Measurements from ENCODE around the gene EDN1. TPM values are rescaled to one million over a fixed set of nuclear protein-coding genes. Genes with fewer than 3 reads are reported as not detected.

EDN1 gene
- total and polyA plus RNA-seq, 2 of the 13 experiments (the other 11 are each of a cell fraction or from before 2014, with no cell fraction given): 0.15 to 1.2 TPM

DNA sequence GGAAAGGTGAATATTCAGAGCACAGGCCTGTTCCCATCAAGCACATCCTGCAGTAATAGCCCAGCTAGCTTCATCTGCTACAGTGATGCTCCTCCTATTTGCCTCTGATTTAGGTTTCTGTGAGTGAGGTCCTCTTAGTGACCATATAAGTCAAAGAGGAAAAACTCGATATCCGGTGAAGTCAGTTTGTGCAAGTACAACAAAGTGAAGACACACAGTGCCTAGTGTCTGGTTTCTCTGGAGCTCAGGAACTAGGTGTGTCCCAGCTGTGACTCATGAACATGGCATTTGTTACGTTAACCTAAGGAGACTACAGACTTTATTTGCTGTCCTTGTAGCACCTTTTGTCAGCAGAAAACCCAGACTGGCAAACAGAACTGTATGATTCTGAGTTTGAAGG is 33.9 kb downstream of the EDN1 start (continued):
- TF ChIP-seq, protein P1, sequence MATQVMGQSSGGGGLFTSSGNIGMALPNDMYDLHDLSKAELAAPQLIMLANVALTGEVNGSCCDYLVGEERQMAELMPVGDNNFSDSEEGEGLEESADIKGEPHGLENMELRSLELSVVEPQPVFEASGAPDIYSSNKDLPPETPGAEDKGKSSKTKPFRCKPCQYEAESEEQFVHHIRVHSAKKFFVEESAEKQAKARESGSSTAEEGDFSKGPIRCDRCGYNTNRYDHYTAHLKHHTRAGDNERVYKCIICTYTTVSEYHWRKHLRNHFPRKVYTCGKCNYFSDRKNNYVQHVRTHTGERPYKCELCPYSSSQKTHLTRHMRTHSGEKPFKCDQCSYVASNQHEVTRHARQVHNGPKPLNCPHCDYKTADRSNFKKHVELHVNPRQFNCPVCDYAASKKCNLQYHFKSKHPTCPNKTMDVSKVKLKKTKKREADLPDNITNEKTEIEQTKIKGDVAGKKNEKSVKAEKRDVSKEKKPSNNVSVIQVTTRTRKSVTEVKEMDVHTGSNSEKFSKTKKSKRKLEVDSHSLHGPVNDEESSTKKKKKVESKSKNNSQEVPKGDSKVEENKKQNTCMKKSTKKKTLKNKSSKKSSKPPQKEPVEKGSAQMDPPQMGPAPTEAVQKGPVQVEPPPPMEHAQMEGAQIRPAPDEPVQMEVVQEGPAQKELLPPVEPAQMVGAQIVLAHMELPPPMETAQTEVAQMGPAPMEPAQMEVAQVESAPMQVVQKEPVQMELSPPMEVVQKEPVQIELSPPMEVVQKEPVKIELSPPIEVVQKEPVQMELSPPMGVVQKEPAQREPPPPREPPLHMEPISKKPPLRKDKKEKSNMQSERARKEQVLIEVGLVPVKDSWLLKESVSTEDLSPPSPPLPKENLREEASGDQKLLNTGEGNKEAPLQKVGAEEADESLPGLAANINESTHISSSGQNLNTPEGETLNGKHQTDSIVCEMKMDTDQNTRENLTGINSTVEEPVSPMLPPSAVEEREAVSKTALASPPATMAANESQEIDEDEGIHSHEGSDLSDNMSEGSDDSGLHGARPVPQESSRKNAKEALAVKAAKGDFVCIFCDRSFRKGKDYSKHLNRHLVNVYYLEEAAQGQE (IDR thresholded peaks at IDR 0.05; ENCODE audit: borderline replicate concordance in 1 of 2, low read depth in 1 of 2, low read length in 2 of 2): no peak
- TF ChIP-seq, protein P2, sequence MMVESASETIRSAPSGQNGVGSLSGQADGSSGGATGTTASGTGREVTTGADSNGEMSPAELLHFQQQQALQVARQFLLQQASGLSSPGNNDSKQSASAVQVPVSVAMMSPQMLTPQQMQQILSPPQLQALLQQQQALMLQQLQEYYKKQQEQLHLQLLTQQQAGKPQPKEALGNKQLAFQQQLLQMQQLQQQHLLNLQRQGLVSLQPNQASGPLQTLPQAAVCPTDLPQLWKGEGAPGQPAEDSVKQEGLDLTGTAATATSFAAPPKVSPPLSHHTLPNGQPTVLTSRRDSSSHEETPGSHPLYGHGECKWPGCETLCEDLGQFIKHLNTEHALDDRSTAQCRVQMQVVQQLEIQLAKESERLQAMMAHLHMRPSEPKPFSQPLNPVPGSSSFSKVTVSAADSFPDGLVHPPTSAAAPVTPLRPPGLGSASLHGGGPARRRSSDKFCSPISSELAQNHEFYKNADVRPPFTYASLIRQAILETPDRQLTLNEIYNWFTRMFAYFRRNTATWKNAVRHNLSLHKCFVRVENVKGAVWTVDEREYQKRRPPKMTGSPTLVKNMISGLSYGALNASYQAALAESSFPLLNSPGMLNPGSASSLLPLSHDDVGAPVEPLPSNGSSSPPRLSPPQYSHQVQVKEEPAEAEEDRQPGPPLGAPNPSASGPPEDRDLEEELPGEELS (CRISPR knock-in tag; IDR thresholded peaks at IDR 0.05): peak; percentile 84
- no peak for TF ChIP-seq ZNF720 (CRISPR knock-in tag; IDR thresholded peaks at IDR 0.05)
- no peak for TF ChIP-seq NFATC3 (CRISPR knock-in tag; IDR thresholded peaks at IDR 0.05)
- TF ChIP-seq, protein P3, sequence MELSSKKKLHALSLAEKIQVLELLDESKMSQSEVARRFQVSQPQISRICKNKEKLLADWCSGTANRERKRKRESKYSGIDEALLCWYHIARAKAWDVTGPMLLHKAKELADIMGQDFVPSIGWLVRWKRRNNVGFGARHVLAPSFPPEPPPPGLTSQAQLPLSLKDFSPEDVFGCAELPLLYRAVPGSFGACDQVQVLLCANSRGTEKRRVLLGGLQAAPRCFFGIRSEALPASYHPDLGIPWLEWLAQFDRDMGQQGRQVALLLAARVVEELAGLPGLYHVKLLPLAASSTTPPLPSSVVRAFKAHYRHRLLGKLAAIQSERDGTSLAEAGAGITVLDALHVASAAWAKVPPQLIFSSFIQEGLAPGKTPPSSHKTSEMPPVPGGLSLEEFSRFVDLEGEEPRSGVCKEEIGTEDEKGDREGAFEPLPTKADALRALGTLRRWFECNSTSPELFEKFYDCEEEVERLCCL (CRISPR knock-in tag; IDR thresholded peaks at IDR 0.05; ENCODE audit: borderline replicate concordance): no peak
- no peak for TF ChIP-seq ZNF850 (CRISPR knock-in tag; conservative IDR thresholded peaks at IDR 0.05)
- TF ChIP-seq REXO4 (CRISPR knock-in tag; IDR thresholded peaks at IDR 0.05; ENCODE audit: borderline replicate concordance): no peak
- no peak for TF ChIP-seq ARNT2 (CRISPR knock-in tag; IDR thresholded peaks at IDR 0.05; ENCODE audit: low read depth)
- no peak for TF ChIP-seq JDP2 (CRISPR knock-in tag; IDR thresholded peaks at IDR 0.05; ENCODE audit: borderline replicate concordance)
- no peak for TF ChIP-seq IKZF1 (IDR thresholded peaks at IDR 0.05)
- TF ChIP-seq, protein P4, sequence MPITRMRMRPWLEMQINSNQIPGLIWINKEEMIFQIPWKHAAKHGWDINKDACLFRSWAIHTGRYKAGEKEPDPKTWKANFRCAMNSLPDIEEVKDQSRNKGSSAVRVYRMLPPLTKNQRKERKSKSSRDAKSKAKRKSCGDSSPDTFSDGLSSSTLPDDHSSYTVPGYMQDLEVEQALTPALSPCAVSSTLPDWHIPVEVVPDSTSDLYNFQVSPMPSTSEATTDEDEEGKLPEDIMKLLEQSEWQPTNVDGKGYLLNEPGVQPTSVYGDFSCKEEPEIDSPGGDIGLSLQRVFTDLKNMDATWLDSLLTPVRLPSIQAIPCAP (CRISPR knock-in tag; IDR thresholded peaks at IDR 0.05; ENCODE audit: low read depth): no peak
- TF ChIP-seq, protein P5, sequence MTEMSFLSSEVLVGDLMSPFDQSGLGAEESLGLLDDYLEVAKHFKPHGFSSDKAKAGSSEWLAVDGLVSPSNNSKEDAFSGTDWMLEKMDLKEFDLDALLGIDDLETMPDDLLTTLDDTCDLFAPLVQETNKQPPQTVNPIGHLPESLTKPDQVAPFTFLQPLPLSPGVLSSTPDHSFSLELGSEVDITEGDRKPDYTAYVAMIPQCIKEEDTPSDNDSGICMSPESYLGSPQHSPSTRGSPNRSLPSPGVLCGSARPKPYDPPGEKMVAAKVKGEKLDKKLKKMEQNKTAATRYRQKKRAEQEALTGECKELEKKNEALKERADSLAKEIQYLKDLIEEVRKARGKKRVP (CRISPR knock-in tag; IDR thresholded peaks at IDR 0.05): peak in 1 of 2 experiments; percentile 55; a peak in 1 of 4 replicates
- TF ChIP-seq, protein P6, sequence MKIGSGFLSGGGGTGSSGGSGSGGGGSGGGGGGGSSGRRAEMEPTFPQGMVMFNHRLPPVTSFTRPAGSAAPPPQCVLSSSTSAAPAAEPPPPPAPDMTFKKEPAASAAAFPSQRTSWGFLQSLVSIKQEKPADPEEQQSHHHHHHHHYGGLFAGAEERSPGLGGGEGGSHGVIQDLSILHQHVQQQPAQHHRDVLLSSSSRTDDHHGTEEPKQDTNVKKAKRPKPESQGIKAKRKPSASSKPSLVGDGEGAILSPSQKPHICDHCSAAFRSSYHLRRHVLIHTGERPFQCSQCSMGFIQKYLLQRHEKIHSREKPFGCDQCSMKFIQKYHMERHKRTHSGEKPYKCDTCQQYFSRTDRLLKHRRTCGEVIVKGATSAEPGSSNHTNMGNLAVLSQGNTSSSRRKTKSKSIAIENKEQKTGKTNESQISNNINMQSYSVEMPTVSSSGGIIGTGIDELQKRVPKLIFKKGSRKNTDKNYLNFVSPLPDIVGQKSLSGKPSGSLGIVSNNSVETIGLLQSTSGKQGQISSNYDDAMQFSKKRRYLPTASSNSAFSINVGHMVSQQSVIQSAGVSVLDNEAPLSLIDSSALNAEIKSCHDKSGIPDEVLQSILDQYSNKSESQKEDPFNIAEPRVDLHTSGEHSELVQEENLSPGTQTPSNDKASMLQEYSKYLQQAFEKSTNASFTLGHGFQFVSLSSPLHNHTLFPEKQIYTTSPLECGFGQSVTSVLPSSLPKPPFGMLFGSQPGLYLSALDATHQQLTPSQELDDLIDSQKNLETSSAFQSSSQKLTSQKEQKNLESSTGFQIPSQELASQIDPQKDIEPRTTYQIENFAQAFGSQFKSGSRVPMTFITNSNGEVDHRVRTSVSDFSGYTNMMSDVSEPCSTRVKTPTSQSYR (CRISPR knock-in tag; IDR thresholded peaks at IDR 0.05; ENCODE audit: borderline replicate concordance): no peak
- peak; percentile 77 for TF ChIP-seq JUN (CRISPR knock-in tag; IDR thresholded peaks at IDR 0.05)
- no peak for TF ChIP-seq ZNF605 (CRISPR knock-in tag; IDR thresholded peaks at IDR 0.05)
- peak; percentile 82; the same call in 1 of the 2 replicates for TF ChIP-seq SIX1 (CRISPR knock-in tag; IDR thresholded peaks at IDR 0.05; ENCODE audit: borderline replicate concordance)
- no peak for TF ChIP-seq ZNF713 (CRISPR knock-in tag; IDR thresholded peaks at IDR 0.05)
- no peak for TF ChIP-seq ZNF484 (CRISPR knock-in tag; IDR thresholded peaks at IDR 0.05; ENCODE audit: borderline replicate concordance, low read depth)
